ENCODE data around the gene RAD51AP2. TPM values are rescaled to one million over a fixed set of nuclear protein-coding genes. Genes with fewer than 3 reads are reported as not detected.

Gene RAD51AP2
- total and polyA plus RNA-seq, 10 donors: not detected

DNA sequence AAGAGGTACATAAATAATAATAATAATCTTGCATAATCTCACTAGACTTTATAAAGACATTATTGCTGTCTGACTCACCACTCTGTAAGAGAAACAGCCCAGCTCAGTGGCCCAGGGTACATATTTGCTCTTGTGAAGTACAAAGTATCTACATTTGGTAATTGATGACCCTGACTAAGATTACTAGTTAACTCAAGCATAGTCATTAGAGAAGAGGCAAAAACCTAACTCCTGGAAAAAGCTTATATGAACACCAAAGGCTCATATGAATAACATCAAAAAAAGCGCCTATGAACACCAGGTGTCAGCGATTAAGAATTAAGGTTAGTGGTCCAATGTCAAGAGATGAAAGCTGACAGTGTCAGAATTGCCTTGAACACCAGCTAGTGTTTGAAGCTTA lies 38.4 kb downstream of the RAD51AP2 start:
- no peak for TF ChIP-seq POLR2AphosphoS5 (IDR thresholded peaks at IDR 0.05)
- TF ChIP-seq POLR2A (IDR thresholded peaks at IDR 0.05): no peak
- TF ChIP-seq, protein P1, sequence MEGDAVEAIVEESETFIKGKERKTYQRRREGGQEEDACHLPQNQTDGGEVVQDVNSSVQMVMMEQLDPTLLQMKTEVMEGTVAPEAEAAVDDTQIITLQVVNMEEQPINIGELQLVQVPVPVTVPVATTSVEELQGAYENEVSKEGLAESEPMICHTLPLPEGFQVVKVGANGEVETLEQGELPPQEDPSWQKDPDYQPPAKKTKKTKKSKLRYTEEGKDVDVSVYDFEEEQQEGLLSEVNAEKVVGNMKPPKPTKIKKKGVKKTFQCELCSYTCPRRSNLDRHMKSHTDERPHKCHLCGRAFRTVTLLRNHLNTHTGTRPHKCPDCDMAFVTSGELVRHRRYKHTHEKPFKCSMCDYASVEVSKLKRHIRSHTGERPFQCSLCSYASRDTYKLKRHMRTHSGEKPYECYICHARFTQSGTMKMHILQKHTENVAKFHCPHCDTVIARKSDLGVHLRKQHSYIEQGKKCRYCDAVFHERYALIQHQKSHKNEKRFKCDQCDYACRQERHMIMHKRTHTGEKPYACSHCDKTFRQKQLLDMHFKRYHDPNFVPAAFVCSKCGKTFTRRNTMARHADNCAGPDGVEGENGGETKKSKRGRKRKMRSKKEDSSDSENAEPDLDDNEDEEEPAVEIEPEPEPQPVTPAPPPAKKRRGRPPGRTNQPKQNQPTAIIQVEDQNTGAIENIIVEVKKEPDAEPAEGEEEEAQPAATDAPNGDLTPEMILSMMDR (IDR thresholded peaks at IDR 0.05 in 8 of 11, conservative IDR thresholded peaks at IDR 0.05 in 3 of 11): no peak
- DNase-seq: no peak
- no peaks in the 10 kb centered on the region for H3K4me1 ChIP-seq
- H3K4me3 ChIP-seq: no peak overlapping the region
- WGBS, 5 donors: 90 to 100% (median 92%) methylated on average over 2 of the region's 2 CpGs
- no peak overlapping the region for H3K27ac ChIP-seq
- intact Hi-C loops (cut with DNase I; ENCODE audit: low total_unique reads): no loop called here
- no peaks in the 10 kb centered on the region for H3K9me3 ChIP-seq
- H3K36me3 ChIP-seq: no peaks in the 10 kb centered on the region
- H3K27me3 ChIP-seq (replicated peaks in 1 of 7): no peaks in the 10 kb centered on the region

DNA sequence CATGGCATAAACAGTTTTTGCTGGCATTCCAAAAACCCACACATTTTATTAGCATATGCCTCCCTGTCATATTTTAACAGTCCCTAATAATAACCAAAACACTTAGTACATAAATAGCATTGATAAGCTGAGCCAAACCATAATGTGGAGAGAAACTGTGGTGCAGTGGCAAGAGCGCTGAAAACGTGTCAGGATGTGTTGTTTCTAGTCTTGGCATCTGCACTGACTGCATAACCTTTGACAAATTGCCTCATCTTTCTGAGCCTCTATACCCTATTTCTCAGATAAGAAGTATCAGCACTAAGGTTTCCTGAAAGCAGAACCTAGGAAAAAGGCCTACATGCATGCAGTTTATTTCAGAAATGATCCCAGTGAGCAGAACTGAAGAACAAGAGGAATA lies 41.4 kb downstream of the RAD51AP2 start:
- H3K27me3 ChIP-seq (replicated peaks in 1 of 7): no peaks in the 10 kb centered on the region
- intact Hi-C loops (cut with DNase I; ENCODE audit: low total_unique reads): no loop called here
- H3K36me3 ChIP-seq: no peaks in the 10 kb centered on the region
- H3K9me3 ChIP-seq: no peaks in the 10 kb centered on the region
- no peaks in the 10 kb centered on the region for H3K4me1 ChIP-seq
- no peak overlapping the region for H3K27ac ChIP-seq
- WGBS, 5 donors: 71 to 87% (median 75%) methylated on average over 2 of the region's 2 CpGs
- DNase-seq: no peak
- TF ChIP-seq POLR2AphosphoS5 (IDR thresholded peaks at IDR 0.05) (no peak), POLR2A (IDR thresholded peaks at IDR 0.05) (no peak)
- TF ChIP-seq, protein P1 (IDR thresholded peaks at IDR 0.05 in 8 of 11, conservative IDR thresholded peaks at IDR 0.05 in 3 of 11): no peak
- no peak overlapping the region for H3K4me3 ChIP-seq

DNA sequence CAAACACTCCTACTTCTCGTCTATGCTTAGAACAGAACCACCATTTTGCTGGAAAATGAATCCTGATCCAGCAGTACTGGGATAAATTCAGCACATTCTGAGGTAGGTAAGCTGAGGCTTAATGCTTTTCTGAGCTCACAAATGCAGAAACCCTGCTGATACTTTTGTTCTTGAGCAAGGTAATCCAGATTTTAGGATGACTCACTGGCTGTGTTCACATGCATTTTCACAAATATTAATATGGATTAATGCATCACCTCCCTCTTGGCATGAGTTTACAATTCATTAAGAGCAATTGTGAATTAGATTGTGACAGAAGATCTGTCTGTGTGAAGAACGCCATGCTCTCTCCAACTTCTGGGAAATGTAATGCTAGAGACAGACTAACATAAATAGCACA lies 42.2 kb downstream of the RAD51AP2 start:
- no peak overlapping the region for H3K4me3 ChIP-seq
- intact Hi-C loops (cut with DNase I; ENCODE audit: low total_unique reads): no loop called here
- no peaks in the 10 kb centered on the region for H3K27me3 ChIP-seq (replicated peaks in 1 of 7)
- peaks cover 0 to 7% (median 3%) of the 10 kb centered on the region in 8 donors for H3K9me3 ChIP-seq
- no peak for DNase-seq
- H3K4me1 ChIP-seq: no peaks in the 10 kb centered on the region
- no peaks in the 10 kb centered on the region for H3K36me3 ChIP-seq
- TF ChIP-seq POLR2A (IDR thresholded peaks at IDR 0.05): no peak
- no peak for TF ChIP-seq POLR2AphosphoS5 (IDR thresholded peaks at IDR 0.05)
- TF ChIP-seq, protein P1 (IDR thresholded peaks at IDR 0.05 in 8 of 11, conservative IDR thresholded peaks at IDR 0.05 in 3 of 11): no peak
- whole genome bisulfite sequencing, 5 donors: 59 to 76% (median 70%) methylated on average over 2 of the region's 2 CpGs
- no peak overlapping the region for H3K27ac ChIP-seq

DNA sequence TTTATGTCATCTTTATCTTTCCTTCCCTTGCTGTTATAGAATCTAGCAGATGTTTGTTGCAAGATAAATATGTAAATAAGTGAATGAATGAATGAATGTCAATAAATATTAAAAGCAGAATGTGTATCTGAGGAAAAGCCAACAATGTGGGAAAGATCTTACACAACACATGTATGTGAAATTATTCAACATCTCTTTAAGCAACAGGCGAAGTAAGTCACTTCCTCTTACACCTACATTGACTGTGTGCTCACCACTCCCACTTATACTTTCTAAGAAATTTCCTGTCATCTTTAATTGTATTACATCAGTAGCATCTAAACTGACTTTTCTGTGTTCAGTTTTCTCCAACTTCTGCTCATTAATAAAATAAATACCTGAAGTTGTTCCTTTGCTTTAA lies 43.0 kb downstream of the RAD51AP2 start:
- H3K4me3 ChIP-seq: no peak overlapping the region
- H3K27me3 ChIP-seq (replicated peaks in 1 of 7): no peaks in the 10 kb centered on the region
- intact Hi-C loops (cut with DNase I; ENCODE audit: low total_unique reads): no loop called here
- DNase-seq: no peak
- H3K36me3 ChIP-seq: no peaks in the 10 kb centered on the region
- TF ChIP-seq POLR2AphosphoS5 (IDR thresholded peaks at IDR 0.05): no peak
- H3K27ac ChIP-seq: no peak overlapping the region
- 24 to 67% (median 43%) methylated on average over 1 of the region's 1 CpG for WGBS, 5 donors
- no peaks in the 10 kb centered on the region for H3K4me1 ChIP-seq
- peaks cover 0 to 14% (median 11%) of the 10 kb centered on the region in 8 donors for H3K9me3 ChIP-seq

DNA sequence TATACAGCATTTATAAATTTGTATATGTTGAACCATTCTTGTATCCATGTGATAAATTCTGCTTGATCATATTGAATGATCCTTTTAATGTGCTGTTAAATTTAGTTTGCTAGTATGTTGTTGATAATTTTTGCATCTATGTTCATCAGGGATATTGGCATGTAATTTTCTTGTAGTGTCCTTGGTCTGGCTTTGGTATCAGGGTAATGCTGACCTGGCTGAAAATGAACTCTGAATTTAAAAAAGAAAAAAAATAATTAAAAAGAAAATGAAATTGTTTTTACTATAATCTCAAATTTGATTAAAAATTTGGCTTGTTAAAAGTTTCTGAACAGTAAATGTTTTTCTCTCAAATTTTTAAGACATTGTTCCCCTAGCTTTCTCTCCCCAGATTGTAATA lies 46.3 kb downstream of the RAD51AP2 start:
- H3K4me1 ChIP-seq: no peaks in the 10 kb centered on the region
- no peaks in the 10 kb centered on the region for H3K27me3 ChIP-seq (replicated peaks in 1 of 7)
- no peaks in the 10 kb centered on the region for H3K36me3 ChIP-seq
- TF ChIP-seq POLR2A (IDR thresholded peaks at IDR 0.05) (no peak), POLR2AphosphoS5 (IDR thresholded peaks at IDR 0.05) (no peak)
- TF ChIP-seq, protein P1 (IDR thresholded peaks at IDR 0.05 in 8 of 11, conservative IDR thresholded peaks at IDR 0.05 in 3 of 11): no peak
- no peak overlapping the region for H3K27ac ChIP-seq
- no peak for DNase-seq
- H3K4me3 ChIP-seq: no peak overlapping the region
- peaks cover 2 to 38% (median 29%) of the 10 kb centered on the region in 8 donors for H3K9me3 ChIP-seq
- intact Hi-C loops (cut with DNase I; ENCODE audit: low total_unique reads): no loop called here
